Keratinocyte (primary cell): ENCODE results near the gene LIN28B.

Source experiments
- EZH2 ChIP-seq: IDR thresholded peaks from one replicate; pipeline ENCODE4 v1.6.1; 2012; ENCODE audit warnings: inconsistent platforms, mild to moderate bottlenecking, low read length, moderate library complexity
- TF ChIP-seq, protein P1 (sequence below), 3 experiments: IDR thresholded peaks in 1 of 3; conservative IDR thresholded peaks in 1 of 3; optimal IDR thresholded peaks in 1 of 3; 2 replicates in 2 of 3; 3 replicates in 1 of 3; pipeline versions ENCODE3 to v1.5.1; 2011; ENCODE audit warnings: low read length in 3 of 3, mild to moderate bottlenecking in 3 of 3, moderate library complexity in 2 of 3, control low read depth in 1 of 3, inconsistent platforms in 1 of 3; ENCODE audit not compliant: insufficient read depth in 2 of 3; ENCODE audit errors: extremely low read depth in 1 of 3

DNA sequence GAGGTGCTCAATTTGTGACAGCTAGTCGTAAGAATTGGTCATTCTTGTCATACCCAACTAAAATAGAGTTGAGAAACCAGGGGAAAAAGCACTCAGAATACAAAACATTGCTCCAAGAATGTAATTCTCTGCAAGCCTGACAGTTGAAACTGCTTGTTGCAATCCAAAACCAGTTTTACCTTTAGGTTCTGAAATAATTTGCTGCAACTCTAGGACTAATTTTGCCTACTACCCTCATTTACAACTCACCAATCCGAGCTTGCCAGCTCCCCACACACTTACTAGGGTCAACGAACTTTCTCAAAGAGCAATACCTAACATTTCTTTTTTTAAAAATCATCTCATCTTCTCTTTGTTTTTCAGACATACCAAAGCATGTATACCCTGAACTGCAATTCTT, 29.7 kb downstream of the LIN28B start:
- TF ChIP-seq, protein P1, sequence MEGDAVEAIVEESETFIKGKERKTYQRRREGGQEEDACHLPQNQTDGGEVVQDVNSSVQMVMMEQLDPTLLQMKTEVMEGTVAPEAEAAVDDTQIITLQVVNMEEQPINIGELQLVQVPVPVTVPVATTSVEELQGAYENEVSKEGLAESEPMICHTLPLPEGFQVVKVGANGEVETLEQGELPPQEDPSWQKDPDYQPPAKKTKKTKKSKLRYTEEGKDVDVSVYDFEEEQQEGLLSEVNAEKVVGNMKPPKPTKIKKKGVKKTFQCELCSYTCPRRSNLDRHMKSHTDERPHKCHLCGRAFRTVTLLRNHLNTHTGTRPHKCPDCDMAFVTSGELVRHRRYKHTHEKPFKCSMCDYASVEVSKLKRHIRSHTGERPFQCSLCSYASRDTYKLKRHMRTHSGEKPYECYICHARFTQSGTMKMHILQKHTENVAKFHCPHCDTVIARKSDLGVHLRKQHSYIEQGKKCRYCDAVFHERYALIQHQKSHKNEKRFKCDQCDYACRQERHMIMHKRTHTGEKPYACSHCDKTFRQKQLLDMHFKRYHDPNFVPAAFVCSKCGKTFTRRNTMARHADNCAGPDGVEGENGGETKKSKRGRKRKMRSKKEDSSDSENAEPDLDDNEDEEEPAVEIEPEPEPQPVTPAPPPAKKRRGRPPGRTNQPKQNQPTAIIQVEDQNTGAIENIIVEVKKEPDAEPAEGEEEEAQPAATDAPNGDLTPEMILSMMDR (optimal IDR thresholded peaks at IDR 0.05 in 1 of 3, IDR thresholded peaks at IDR 0.05 in 1 of 3, conservative IDR thresholded peaks at IDR 0.05 in 1 of 3; ENCODE audit: extremely low read depth in 1 of 3, insufficient read depth in 2 of 3, low read length in 3 of 3), result no peak
- no peak for TF ChIP-seq EZH2
